GM21576 (cell line): Measurements from ENCODE around the gene NDUFA12.

Source experiments
- ATAC-seq: cut with Tn5 transposase; IDR thresholded peaks from one replicate; pipeline ENCODE4 v1.9.1; 2021; ENCODE audit warnings: mild to moderate bottlenecking, moderate library complexity; ENCODE audit not compliant: unreplicated experiment

NDUFA12 gene

DNA sequence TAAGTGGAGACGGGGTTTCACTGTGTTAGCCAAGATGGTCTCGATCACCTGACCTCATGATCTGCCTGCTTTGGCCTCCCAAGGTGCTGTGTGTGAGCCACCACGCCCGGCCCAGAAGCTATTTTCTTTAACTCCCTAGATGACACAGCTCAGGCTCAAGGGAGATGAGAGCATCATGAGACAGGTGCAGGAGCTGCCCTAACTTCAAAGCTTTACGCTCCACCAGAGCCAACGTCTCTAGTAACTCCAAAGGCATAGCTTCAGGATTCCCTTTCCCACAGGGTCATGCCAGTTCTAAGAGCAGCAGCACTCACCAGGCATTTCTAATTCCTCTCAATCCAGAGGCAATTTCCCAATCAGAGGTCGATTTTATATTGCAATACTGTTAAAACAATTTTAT lies 21.0 kb downstream of the NDUFA12 start:
- ATAC-seq = no peak

DNA sequence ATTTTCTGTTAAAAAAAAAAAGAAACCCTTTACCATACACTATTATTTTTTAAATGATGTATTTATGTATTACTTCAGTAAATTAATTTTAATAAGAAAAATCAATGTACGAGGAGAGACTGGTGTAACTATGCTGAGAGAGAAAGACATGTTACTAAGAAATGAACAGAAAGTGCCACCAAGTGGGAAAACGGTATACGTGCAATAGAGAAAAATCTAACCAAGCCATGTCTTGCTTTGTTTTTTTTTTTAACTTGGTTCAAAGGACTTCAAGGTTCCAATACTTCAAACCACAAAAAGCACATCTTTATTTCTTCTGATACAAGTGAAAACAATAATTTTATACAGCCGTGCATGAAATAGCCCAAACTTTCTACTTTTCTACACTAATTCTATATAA lies 22.9 kb downstream of the NDUFA12 start:
- ATAC-seq = no peak

DNA sequence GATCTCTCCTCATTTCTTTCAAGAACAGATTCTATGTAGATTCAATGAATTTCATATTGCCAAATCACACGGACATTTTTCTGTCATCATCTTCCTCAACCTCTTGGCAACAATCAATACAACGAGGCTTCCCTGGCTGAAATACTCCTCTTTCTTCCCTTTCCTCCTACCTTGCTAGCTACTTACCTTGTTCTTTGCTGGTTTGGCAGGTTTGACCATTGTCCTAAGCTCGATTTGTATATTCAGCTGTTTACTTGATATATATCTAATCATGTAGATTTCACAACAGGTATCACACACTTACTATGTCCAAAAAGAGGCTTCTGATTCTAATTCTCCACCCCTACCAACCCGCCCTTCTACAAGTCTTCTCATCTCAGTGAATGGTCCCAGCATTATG lies 23.6 kb downstream of the NDUFA12 start:
- ATAC-seq = no peak

- ATAC-seq = no peak
Measured at GRCh38 chr12:94977766-94978468, 25.6 kb downstream of the NDUFA12 start.

DNA sequence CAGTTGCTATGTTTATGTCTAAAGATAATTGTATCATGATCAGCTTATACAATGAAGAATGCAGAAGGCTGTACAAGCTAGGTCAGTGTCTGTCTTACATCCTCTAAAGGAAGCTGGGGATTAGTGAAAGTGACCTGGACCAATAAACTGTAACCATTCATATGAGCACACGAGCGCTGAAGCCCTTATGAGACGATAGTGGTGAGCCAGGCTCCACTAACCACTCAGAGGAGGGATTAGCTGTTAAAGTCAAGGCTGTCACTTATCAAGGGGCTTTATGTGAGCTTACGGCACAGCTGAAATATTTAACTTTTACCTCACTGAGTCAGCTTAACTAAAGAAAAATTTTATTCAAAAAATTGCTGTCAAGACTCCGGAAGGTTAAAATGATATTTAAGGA lies 30.3 kb downstream of the NDUFA12 start:
- ATAC-seq = no peak

DNA sequence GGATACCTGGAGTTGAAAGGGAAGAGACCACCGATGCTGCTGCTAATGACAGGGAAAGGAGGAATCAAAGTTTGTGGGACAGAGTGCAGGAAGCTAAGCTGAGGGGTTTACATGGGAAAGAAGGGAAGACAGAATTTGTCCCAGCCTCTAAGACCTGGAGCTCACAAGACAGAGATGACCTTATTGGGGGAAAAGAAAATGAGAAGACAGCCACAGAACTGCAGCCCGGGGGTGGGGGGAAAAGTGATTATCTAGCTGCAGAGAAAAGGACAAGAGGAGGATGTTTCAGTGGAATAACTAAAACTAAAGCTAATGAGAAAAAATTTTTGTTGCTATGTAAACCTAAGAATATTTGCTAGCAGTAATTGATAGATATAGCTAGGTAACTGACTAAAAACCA lies 30.7 kb downstream of the NDUFA12 start:
- ATAC-seq = no peak

GRCh38 chr12:94971923-94972322 lies 31.6 kb downstream of the NDUFA12 start:
- no peak for ATAC-seq

DNA sequence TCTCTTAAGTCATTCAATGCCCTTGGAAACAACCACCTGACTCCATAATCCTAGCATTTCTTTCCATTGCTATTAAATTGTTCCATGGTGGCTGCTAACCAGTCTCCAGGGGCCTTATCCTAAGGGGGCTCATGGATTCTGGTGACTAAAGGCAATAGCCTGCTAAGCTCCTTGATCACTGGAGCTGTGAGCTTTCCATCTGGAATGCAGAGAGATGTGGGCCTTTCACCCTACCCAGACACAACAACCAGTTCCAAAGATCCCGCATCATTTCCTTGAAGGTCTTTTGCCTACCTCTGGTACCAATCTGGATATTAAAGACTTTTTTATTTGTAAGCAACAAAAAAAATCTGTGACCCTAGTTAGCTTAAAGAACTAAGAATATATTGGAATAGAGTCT lies 32.9 kb downstream of the NDUFA12 start:
- no peak for ATAC-seq

GRCh38 chr12:94969424-94969823 lies 34.1 kb downstream of the NDUFA12 start:
- ATAC-seq = peak; percentile 49

- no peak for ATAC-seq
Measured at GRCh38 chr12:94965982-94966630, 37.4 kb downstream of the NDUFA12 start.

- no peak for ATAC-seq
Measured at GRCh38 chr12:94963649-94964048, 39.8 kb downstream of the NDUFA12 start.

DNA sequence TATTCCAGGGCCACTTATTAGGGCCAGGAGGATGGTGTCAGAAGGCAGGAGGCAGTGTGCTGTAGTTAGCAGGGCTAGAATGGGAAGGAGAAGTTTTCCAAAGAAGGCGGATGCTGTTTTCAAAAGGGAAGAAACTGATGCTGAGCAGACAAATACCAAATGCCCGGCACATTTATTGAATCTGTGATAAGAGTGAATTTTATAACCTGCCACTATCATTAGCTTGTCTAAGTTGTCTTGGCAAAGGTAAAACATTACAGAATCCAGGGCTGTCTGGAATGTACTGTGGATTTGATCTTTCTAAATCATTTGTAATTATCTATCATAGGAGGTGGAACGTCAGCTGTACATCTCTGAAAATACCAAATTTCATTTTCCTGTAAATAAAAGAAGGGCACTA lies 40.8 kb downstream of the NDUFA12 start:
- no peak for ATAC-seq

DNA sequence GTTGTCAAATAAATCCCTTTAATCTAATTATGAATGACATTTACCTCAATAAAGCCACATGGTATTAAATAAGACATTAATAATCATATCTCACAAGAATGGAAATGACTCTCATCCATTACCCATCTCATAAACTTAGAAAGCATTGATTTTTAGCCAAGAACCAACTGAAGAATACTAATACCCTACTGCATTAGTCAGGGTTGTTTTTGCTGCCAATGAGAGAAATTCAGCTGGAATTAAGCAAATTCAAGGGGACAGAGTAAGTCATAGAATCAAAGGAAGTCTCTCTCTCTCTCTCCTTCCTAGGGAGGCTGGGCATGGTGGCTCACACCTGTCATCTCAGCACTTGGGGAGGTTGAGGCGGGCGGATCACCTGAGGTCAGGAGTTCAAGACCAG lies 41.6 kb downstream of the NDUFA12 start:
- no peak for ATAC-seq

- no peak for ATAC-seq
Measured at GRCh38 chr12:94961256-94961824, 42.2 kb downstream of the NDUFA12 start.

DNA sequence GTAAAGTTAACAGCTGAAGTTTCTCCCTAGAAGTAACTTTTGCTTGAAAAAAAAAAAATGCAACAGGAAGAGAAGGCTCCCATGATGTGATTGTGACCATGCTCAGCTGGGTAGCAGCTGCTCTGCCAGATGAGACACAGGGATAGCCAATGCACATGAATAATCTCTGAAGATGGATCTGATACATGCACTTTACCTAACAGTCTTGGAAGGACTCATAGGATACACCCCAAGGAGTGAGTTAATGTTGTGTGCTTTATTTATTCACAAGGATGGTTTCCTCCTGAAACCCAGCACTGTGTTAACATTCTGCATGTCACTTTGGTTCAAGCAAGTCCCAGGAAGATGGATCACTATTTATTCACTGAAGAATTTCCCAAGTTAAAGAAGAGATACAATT lies 46.5 kb downstream of the NDUFA12 start:
- no peak for ATAC-seq

DNA sequence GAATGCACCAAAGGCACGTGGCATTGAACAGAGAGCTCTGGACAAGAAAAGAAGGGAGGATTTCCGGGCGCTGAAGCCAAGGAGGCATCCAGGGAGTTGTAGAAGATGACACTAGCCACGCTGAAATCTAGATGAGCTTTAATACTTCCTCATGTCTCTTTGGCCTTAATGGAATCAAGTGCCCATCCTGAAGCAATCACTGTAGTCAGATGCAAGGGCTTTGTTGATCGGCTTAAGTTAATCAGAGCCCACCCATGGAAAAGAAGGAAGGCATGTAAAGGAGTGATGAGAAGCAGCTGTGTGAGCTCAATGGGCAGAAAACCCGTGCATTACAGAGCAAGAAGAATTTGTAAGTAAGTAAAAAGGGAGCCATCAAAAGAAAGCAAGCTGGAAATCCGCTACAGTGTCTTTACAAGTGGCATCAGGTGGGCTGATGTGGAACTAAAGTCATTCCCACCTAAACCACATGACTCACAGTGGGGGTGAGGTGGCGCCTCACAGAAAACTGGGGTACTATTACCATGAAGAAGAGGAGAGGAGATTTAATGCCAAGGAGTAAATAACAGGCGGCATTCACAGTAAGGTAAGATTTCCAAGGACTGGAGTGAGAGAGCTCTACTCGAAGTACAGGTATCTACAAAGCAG lies 48.4 kb downstream of the NDUFA12 start:
- no peak for ATAC-seq

DNA sequence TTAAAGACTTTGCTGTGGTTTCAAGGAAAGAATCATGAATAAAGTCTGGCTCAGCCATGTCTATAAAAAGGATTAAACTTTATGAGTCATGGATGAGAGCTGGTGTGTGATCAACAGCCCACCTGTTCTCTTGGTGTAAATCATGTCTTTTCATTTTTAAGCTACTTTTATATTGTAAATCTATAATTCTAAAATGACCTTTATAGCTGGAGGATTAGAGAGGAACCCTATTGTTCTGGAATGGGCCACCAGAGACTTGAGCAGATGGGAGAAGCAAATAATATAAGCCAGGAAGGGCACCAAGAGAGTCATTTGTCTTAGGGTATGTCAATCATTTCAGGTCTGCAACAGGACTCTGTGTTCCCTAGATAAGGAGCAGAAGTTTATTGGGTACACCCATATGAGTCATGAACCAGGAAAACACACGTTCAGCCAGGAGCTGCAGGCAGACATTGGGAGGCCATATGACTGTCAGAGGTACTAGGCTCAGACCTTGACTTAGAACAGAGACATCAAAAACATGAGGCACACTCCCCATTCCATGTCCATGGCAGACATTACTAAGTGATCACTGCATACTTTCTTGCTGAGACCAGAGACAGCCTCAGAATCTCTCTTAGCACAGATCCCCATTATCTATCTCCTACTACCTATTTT lies 49.3 kb downstream of the NDUFA12 start:
- no peak for ATAC-seq

- ATAC-seq = no peak
Measured at GRCh38 chr12:94952325-94952724, 51.2 kb downstream of the NDUFA12 start.

- ATAC-seq = no peak
Measured at GRCh38 chr12:94951071-94951934, 52.2 kb downstream of the NDUFA12 start.

- no peak for ATAC-seq
Measured at GRCh38 chr12:94948232-94948810, 55.2 kb downstream of the NDUFA12 start.
